Karpas-422 (cell line): Measurements from ENCODE around the gene WASF2. TPM values are rescaled to one million over a fixed set of nuclear protein-coding genes. Genes with fewer than 3 reads are reported as not detected.
"Not testable (repeated sequence)": the region's sequence is repeated elsewhere in the genome, so short reads cannot be mapped to it uniquely, and the experiment has no call there.

Experiments
- DNase-seq: peaks from one replicate; pipeline ENCODE4 v3.0.0-alpha.2; 2015
- H2AFZ ChIP-seq: fragments of 200-600 bp; sonication (generic); 2 replicates; pipeline ENCODE4 v1.6.1; 2014; ENCODE audit warnings: antibody characterized with exemption, low read length, mixed read lengths
- H3K27ac ChIP-seq: fragments of 200-600 bp; sonication (generic); 2 replicates; pipeline ENCODE4 v1.5.1; 2014; ENCODE audit warnings: mild to moderate bottlenecking, low read length, moderate library complexity
- H3K27me3 ChIP-seq: fragments of 200-600 bp; sonication (generic); 2 replicates; pipeline ENCODE4 v1.6.1; 2014; ENCODE audit warnings: low read length, mixed read lengths
- H3K36me3 ChIP-seq: fragments of 200-600 bp; sonication (generic); 2 replicates; pipeline ENCODE4 v1.6.1; 2014; ENCODE audit warnings: low read length, mixed read lengths; ENCODE audit not compliant: insufficient read depth
- H3K4me1 ChIP-seq: fragments of 200-600 bp; sonication (generic); 2 replicates; pipeline ENCODE4 v1.6.1; 2014; ENCODE audit warnings: mild to moderate bottlenecking, low read length, mixed read lengths
- H3K4me2 ChIP-seq: fragments of 200-600 bp; sonication (generic); 2 replicates; pipeline ENCODE4 v1.6.1; 2014; ENCODE audit warnings: low read length, low read depth, mild to moderate bottlenecking; ENCODE audit not compliant: poor library complexity, severe bottlenecking
- H3K4me3 ChIP-seq: fragments of 200-600 bp; sonication (generic); 2 replicates; pipeline ENCODE4 v1.5.1; 2014; ENCODE audit warnings: mild to moderate bottlenecking, antibody characterized with exemption, low read length, mixed read lengths
- H3K79me2 ChIP-seq: fragments of 200-600 bp; sonication (generic); 2 replicates; pipeline ENCODE4 v1.6.1; 2014; ENCODE audit warnings: mild to moderate bottlenecking, low read length, mixed read lengths
- H3K9ac ChIP-seq: fragments of 200-600 bp; sonication (generic); 2 replicates; pipeline ENCODE4 v1.6.0; 2014; ENCODE audit warnings: low read length
- H3K9me2 ChIP-seq: fragments of 200-600 bp; sonication (generic), shearing (Covaris generic); replicated peaks from 2 replicates; pipeline ENCODE4 v1.6.0; 2014; ENCODE audit warnings: mild to moderate bottlenecking, low read length, moderate library complexity; ENCODE audit not compliant: insufficient read depth
- H3K9me3 ChIP-seq: fragments of 300-700, 200-600 bp; sonication (generic); 2 replicates; pipeline ENCODE4 v1.6.1; 2014; ENCODE audit warnings: low read length, mixed read lengths
- H4K20me1 ChIP-seq: fragments of 200-600 bp; sonication (generic); 2 replicates; pipeline ENCODE4 v1.6.1; 2014; ENCODE audit warnings: mild to moderate bottlenecking, antibody characterized with exemption, low read length, low read depth; ENCODE audit not compliant: insufficient read depth
- total RNA-seq: library from RNA; depleted of rRNA; stranded (reverse); fragments of >200 nt; shearing (Covaris generic); gene quantifications from 2 replicates; pipeline ENCODE4 v1.2.3, GENCODE V29; 2014; ENCODE audit warnings: low replicate concordance

Gene WASF2
- total RNA-seq, 1 experiment from 2014 or later, result 21.7 TPM

DNA sequence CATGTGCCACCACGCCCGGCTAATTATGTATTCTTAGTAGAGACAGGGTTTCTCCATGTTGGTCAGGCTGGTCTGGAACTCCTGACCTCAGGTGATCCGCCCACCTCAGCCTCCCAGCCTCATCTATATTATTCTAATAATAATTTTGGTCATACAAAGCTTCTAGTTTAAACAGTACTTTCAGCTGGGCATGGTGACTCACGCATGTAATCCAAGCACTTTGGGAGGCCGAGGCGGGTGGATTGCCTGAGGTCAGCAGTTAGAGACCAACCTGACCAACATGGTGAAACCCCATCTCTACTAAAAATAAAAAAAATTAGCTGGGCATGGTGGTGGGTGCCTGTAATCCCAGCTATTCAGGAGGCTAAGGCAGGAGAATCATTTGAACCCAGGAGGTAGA is 26.1 kb downstream of the WASF2 start:
- H3K9me2 ChIP-seq, H3K9me3 ChIP-seq, H3K27me3 ChIP-seq, DNase-seq, H3K36me3 ChIP-seq, H4K20me1 ChIP-seq, H2AFZ ChIP-seq, H3K9ac ChIP-seq, H3K4me2 ChIP-seq, H3K4me3 ChIP-seq, H3K27ac ChIP-seq: not testable (repeated sequence)
- Histone ChIP-seq H3K4me1 (peaks cover 16% of the 10 kb centered on the region), H3K79me2 (peaks cover 96% of the 10 kb centered on the region)

DNA sequence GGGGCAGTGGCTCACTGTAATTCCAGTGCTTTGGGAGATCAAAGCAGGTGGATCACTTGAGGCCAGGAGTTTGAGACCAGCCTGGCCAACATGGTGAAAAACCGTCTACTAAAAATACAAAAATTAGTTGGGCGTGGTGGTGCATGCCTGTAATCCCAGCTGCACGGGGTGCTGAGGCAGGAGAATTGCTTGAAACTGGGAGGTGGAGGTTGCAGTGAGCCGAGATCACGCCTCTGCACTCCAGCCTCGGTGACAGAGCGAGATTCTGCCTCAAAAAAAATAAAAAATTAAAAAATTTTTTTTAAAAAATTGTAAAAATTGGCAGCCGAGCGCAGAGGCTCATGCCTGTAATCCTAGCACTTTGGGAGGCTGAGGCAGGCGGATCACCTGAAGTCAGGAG is 31.4 kb downstream of the WASF2 start:
- H3K27me3 ChIP-seq, H2AFZ ChIP-seq, H4K20me1 ChIP-seq, H3K27ac ChIP-seq, DNase-seq, H3K9ac ChIP-seq, H3K9me3 ChIP-seq, H3K4me2 ChIP-seq, H3K4me3 ChIP-seq, H3K36me3 ChIP-seq, H3K9me2 ChIP-seq, H3K4me1 ChIP-seq: not testable (repeated sequence)
- H3K79me2 ChIP-seq, result peaks cover 87% of the 10 kb centered on the region

DNA sequence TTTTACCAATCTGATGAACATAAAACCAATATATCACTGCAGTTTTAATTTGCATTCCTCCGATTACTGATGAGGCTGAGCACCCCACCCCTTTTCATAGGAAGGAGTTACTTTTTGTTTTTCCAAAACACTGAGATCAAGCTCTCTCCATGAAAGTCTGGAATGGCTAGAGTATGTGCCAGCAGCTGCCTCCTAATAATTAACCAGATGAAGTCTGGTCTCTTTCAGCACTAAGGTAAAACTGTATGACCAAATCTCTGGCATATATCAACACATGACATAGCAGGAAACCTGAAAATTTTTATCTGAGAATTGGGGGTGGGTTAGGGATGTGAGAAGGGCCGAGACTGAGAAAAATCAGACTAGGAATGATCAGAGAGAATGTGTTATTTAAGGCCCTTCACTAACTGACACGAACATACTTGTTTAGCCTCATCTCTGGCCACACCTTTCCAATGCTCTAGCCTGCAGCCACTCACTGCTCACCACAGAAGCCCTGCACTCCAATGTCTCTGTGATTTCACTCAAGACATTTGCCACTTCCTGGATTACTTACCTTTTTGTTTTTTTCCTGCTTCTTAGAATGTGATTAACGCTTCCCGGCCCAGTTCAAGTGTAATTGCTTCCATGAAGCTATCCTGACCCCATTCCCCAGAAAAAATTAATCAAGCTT is 34.7 kb downstream of the WASF2 start:
- H3K9ac ChIP-seq, result no peak overlapping the region
- no peak for DNase-seq
- H3K27ac ChIP-seq, result no peak overlapping the region
- H2AFZ ChIP-seq, result no peak overlapping the region
- H3K9me3 ChIP-seq, result no peaks in the 10 kb centered on the region
- H3K27me3 ChIP-seq, result no peaks in the 10 kb centered on the region
- H3K9me2 ChIP-seq, result no peaks in the 10 kb centered on the region
- no peak overlapping the region for H3K4me3 ChIP-seq
- no peak overlapping the region for H3K4me2 ChIP-seq
- H3K79me2 ChIP-seq, result peaks cover 73% of the 10 kb centered on the region
- no peaks in the 10 kb centered on the region; the same call in 1 of the 2 replicates for H3K36me3 ChIP-seq
- peaks cover 23% of the 10 kb centered on the region for H3K4me1 ChIP-seq
- no peaks in the 10 kb centered on the region for H4K20me1 ChIP-seq

DNA sequence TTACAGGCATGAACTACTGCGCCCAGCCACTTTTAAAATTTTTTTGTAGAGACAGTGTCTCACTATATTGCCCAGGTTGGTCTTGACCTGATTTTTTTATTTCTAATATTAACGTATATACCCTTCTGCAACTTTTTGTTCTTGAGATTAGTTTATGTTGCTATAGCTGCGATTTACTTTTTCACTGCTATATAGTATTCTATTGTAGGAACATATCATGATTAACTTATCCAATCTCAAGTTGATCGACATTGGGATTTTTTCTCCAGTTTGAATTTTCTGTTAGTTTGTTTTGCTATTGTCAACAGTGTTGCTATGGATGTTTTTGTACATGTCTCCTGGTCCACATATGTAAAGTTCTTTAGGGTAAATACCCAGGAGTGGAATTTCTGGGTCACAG is 35.4 kb downstream of the WASF2 start:
- H3K27ac ChIP-seq, result no peak overlapping the region
- H3K9me2 ChIP-seq, result no peaks in the 10 kb centered on the region
- peaks cover 71% of the 10 kb centered on the region for H3K79me2 ChIP-seq
- H3K4me2 ChIP-seq, result no peak overlapping the region
- no peaks in the 10 kb centered on the region for H4K20me1 ChIP-seq
- no peaks in the 10 kb centered on the region for H3K9me3 ChIP-seq
- no peak overlapping the region for H3K4me3 ChIP-seq
- no peaks in the 10 kb centered on the region for H3K27me3 ChIP-seq
- DNase-seq, result no peak
- H3K36me3 ChIP-seq, result no peaks in the 10 kb centered on the region; the same call in 1 of the 2 replicates
- no peak overlapping the region for H2AFZ ChIP-seq
- H3K4me1 ChIP-seq, result peaks cover 21% of the 10 kb centered on the region
- no peak overlapping the region for H3K9ac ChIP-seq

DNA sequence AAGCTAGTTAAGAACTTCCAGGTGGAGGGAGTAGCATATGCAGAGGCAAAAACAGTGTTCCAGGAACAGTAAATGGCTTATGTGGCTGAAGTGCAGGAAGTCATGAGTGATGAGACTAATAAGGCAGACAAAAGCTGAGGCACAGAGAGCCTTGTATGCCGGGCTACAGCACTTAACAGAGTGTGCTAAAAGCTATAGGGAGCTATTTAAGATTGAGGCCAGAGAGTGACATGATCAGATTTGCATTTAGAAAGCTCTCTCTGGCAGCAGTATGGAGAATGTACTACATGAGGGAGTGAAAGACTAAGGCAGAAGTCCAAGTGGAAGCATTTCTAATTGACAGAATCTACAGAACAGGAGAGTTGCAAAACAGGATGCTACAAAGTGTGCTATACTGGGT is 38.6 kb downstream of the WASF2 start:
- Histone ChIP-seq H3K4me3 (no peak overlapping the region), H3K9me3 (no peaks in the 10 kb centered on the region), H3K9me2 (no peaks in the 10 kb centered on the region), H3K9ac (peak overlapping the region; percentile 24; the same call in 1 of the 2 replicates), H4K20me1 (no peaks in the 10 kb centered on the region), H3K27me3 (no peaks in the 10 kb centered on the region), H2AFZ (no peak overlapping the region), H3K36me3 (no peaks in the 10 kb centered on the region; the same call in 1 of the 2 replicates), H3K4me2 (peak overlapping the region; percentile 49), H3K4me1 (peaks cover 34% of the 10 kb centered on the region), H3K27ac (peak overlapping the region; percentile 59), H3K79me2 (peaks cover 78% of the 10 kb centered on the region)
- peak; percentile 70 for DNase-seq

DNA sequence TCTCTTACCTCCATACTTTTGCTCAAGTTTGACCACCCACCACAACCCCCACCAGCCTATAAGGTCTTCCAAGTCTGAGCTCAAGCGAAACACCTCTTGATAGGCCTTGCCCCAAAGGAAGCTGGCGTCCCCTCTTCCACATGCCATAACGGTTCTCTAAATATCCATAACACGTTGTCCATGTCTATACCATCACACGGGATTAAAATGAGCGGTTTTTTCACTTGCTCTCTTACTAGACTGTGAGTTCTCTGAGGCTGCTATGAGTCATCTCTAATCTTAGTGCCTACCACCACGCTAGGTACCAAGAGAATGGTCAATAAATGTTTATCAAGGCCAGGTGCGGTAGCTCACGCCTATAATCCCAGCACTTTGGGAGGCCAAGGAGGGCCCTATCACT is 41.0 kb downstream of the WASF2 start:
- no peak overlapping the region for H3K27ac ChIP-seq

DNA sequence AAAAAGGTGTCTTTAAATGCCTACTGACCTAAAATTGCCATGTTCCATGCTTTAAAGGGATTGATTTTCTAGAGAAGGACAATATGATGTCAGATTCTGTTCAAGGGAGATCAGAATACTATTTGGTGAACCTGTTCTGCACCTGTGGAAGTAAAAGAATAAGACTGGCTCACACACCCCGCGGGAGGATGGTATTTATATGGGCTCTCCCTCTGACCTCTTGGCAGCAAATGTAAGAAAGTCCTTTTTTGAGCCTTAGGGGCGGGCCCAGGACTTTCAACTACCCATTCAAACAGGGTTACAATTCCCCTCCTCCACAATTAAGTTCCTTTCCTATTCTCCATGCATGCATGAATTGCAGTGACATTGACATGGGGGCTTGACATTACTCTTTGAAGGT is 42.1 kb downstream of the WASF2 start:
- Histone ChIP-seq H3K4me3 (no peak overlapping the region), H2AFZ (no peak overlapping the region), H3K27ac (no peak overlapping the region), H3K27me3 (no peaks in the 10 kb centered on the region), H3K9ac (no peak overlapping the region), H3K4me2 (no peak overlapping the region), H3K79me2 (peaks cover 78% of the 10 kb centered on the region), H3K4me1 (peaks cover 47% of the 10 kb centered on the region), H3K9me3 (no peaks in the 10 kb centered on the region), H3K9me2 (no peaks in the 10 kb centered on the region), H4K20me1 (no peaks in the 10 kb centered on the region), H3K36me3 (no peaks in the 10 kb centered on the region)
- no peak for DNase-seq

More for the DNA sequence above, 41.0 kb downstream of the WASF2 start:
- Histone ChIP-seq H3K27me3 (no peaks in the 10 kb centered on the region), H3K79me2 (peaks cover 79% of the 10 kb centered on the region), H4K20me1 (no peaks in the 10 kb centered on the region), H3K4me2 (no peak overlapping the region), H3K9me3 (no peaks in the 10 kb centered on the region), H3K36me3 (no peaks in the 10 kb centered on the region), H3K9me2 (no peaks in the 10 kb centered on the region), H3K4me3 (no peak overlapping the region), H3K4me1 (peaks cover 51% of the 10 kb centered on the region), H2AFZ (no peak overlapping the region), H3K9ac (no peak overlapping the region)
- DNase-seq, result no peak

DNA sequence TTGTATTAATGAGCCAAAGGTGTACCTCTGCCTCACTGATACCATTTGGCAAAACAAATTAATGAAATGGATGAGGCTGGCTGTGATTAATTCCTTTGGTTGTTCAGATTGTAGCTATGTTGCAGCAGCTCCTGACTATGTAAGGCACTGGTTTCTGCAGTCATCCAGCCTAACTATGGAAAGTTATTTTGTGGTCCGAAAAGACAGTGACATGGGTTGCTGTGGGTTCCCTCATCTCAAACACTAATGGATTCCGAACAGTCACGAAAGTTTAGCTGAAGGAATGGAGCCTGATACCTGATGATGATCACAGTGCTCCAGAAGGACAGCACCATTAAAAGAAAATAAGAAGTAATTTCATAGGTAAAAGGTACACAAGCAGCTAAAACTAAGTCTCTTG is 42.6 kb downstream of the WASF2 start:
- H3K9me3 ChIP-seq, result no peaks in the 10 kb centered on the region
- no peak overlapping the region for H3K27ac ChIP-seq
- no peaks in the 10 kb centered on the region for H3K36me3 ChIP-seq
- no peak overlapping the region for H3K9ac ChIP-seq
- peaks cover 45% of the 10 kb centered on the region for H3K4me1 ChIP-seq
- DNase-seq, result no peak
- no peak overlapping the region for H2AFZ ChIP-seq
- H3K4me2 ChIP-seq, result no peak overlapping the region
- H3K27me3 ChIP-seq, result no peaks in the 10 kb centered on the region
- peaks cover 82% of the 10 kb centered on the region for H3K79me2 ChIP-seq
- H4K20me1 ChIP-seq, result no peaks in the 10 kb centered on the region
- no peak overlapping the region for H3K4me3 ChIP-seq
- H3K9me2 ChIP-seq, result no peaks in the 10 kb centered on the region
